Muscle of arm (tissue), 12 donors: Measurements from ENCODE around the gene GALNT4. TPM values are rescaled to one million over a fixed set of nuclear protein-coding genes. Genes with fewer than 3 reads are reported as not detected.

Source experiments
- DNase-seq: peaks from one replicate; pipeline ENCODE4 v3.0.0-alpha.2; 2013
- polyA plus RNA-seq, 12 donors: library from polyadenylated mRNA; unstranded; fragments of 120-200 nt; gene quantifications; one replicate each; pipeline ENCODE4 v1.2.1, GENCODE V29; 2013; ENCODE audit not compliant: insufficient read length in 12 of 12

The GALNT4 gene
- polyA plus RNA-seq, 12 donors, result 2.0 to 10.0 (median 3.5) TPM; not detected in 1

- DNase-seq, result no peak
Measured at GRCh38 chr12:89539426-89540223, 15.0 kb upstream of the GALNT4 start.

GRCh38 chr12:89538897-89539296, 14.3 kb upstream of the GALNT4 start:
- DNase-seq, result no peak

GRCh38 chr12:89537389-89537788, 12.8 kb upstream of the GALNT4 start:
- no peak for DNase-seq

- peak; percentile 51 for DNase-seq
Measured at GRCh38 chr12:89529738-89530137, 5.1 kb upstream of the GALNT4 start.

- DNase-seq, result no peak
Measured at GRCh38 chr12:89528434-89528833, 3.8 kb upstream of the GALNT4 start.

- peak; percentile 81 for DNase-seq
Measured at GRCh38 chr12:89525824-89526770, 1.5 kb upstream of the GALNT4 start, which contains the start of gene POC1B. Gene POC1B (minus strand): TSS chr12:89526047. CDS start chr12:89525895, 152 bp downstream.

GRCh38 chr12:89525305-89525823, 768 bp upstream of the GALNT4 start:
- no peak for DNase-seq

- no peak for DNase-seq
Measured at GRCh38 chr12:89523843-89524540, 604 bp downstream of the GALNT4 start.

- DNase-seq, result no peak
Measured at GRCh38 chr12:89523393-89523792, 1.2 kb downstream of the GALNT4 start.

- no peak for DNase-seq
Measured at GRCh38 chr12:89521364-89522223, 3.0 kb downstream of the GALNT4 start.

- DNase-seq, result no peak
Measured at GRCh38 chr12:89517720-89518119, 6.9 kb downstream of the GALNT4 start.

- no peak for DNase-seq
Measured at GRCh38 chr12:89516633-89517032, 8.0 kb downstream of the GALNT4 start.

- no peak for DNase-seq
Measured at GRCh38 chr12:89514751-89515150, 9.8 kb downstream of the GALNT4 start.

GRCh38 chr12:89513544-89513943, 11.1 kb downstream of the GALNT4 start:
- no peak for DNase-seq

- DNase-seq, result no peak
Measured at GRCh38 chr12:89507015-89507824, 17.4 kb downstream of the GALNT4 start.

GRCh38 chr12:89506050-89506449, 18.5 kb downstream of the GALNT4 start:
- no peak for DNase-seq

GRCh38 chr12:89504560-89505346, 19.8 kb downstream of the GALNT4 start:
- DNase-seq, result no peak

- no peak for DNase-seq
Measured at GRCh38 chr12:89501793-89502192, 22.8 kb downstream of the GALNT4 start.

- DNase-seq, result no peak
Measured at GRCh38 chr12:89499857-89500256, 24.7 kb downstream of the GALNT4 start.
